GM12878 (cell line): ENCODE results near the gene RASSF4. TPM values are rescaled to one million over a fixed set of nuclear protein-coding genes. Genes with fewer than 3 reads are reported as not detected.

Source experiments
- ATAC-seq: fragments of 200-7000 bp; cut with Tn5 transposase; 3 replicates; pipeline ENCODE4 v1.9.1; 2020; ENCODE audit warnings: mild to moderate bottlenecking, moderate library complexity
- BruUV-seq: library from RNA; stranded (reverse); fragments of 400-500 nt; replicated peaks from 2 replicates; lab custom pipeline; 2021; lab: Mats Ljungman, UMichigan
- CTCF ChIA-PET: fragments of 300-600 bp; sonication (Branson Sonifier 250); formaldehyde crosslinking; extraction: SDS; loops from one replicate; lab custom pipeline; 2021; ENCODE audit warnings: inconsistent platforms; lab: Yijun Ruan, JAX
- POLR2A ChIA-PET: fragments of 350-600 bp; formaldehyde crosslinking; extraction: SDS; loops from one replicate; lab custom pipeline; 2021; ENCODE audit warnings: inconsistent platforms; lab: Charles Lee
- RAD21 ChIA-PET: fragments of 300-600 bp; sonication (Branson Sonifier 250); formaldehyde crosslinking; loops from one replicate; lab custom pipeline; 2023; ENCODE audit warnings: antibody characterized with exemption; ENCODE audit not compliant: unreplicated experiment; lab: Charles Lee
- SMC1A ChIA-PET: fragments of 300-600 bp; sonication (Branson Sonifier 250); formaldehyde crosslinking; loops from one replicate; lab custom pipeline; 2023; ENCODE audit not compliant: unreplicated experiment, uncharacterized antibody; lab: Charles Lee
- DNase-seq: peaks from one replicate; pipeline ENCODE4 v3.0.0-alpha.2; 2011; ENCODE audit warnings: low read depth, low spot score
- FAIRE-seq: peaks from 3 replicates; lab custom pipeline; 2011; peaks lifted over from hg19 to GRCh38; lab: Jason Lieb, UNC
- H2AFZ ChIP-seq: 2 replicates; pipeline ENCODE4 v1.6.0; 2011; ENCODE audit warnings: low read depth, low read length, control low read depth; ENCODE audit not compliant: control insufficient read depth
- H3K27ac ChIP-seq: 2 replicates; pipeline ENCODE4 v1.5.1; 2011; ENCODE audit warnings: control low read depth; ENCODE audit not compliant: control insufficient read depth, insufficient read depth
- H3K27me3 ChIP-seq, 2 experiments: replicated peaks in 1 of 2; 2 replicates each; pipeline versions ENCODE4 v1.6.0 to v1.6.1; 2011; ENCODE audit warnings: low read length in 1 of 2; ENCODE audit not compliant: control insufficient read depth in 2 of 2, insufficient read depth in 2 of 2
- H3K36me3 ChIP-seq, 2 experiments: 2 replicates each; pipeline ENCODE4 v1.5.1; 2011; ENCODE audit warnings: low read length in 1 of 2; ENCODE audit not compliant: control insufficient read depth in 2 of 2, insufficient read depth in 2 of 2
- H3K4me1 ChIP-seq: 2 replicates; pipeline ENCODE4 v1.6.1; 2011; ENCODE audit warnings: mild to moderate bottlenecking, low read length, moderate library complexity, mixed read lengths; ENCODE audit not compliant: control insufficient read depth, insufficient read depth
- H3K4me2 ChIP-seq: 2 replicates; pipeline ENCODE4 v1.6.0; 2011; ENCODE audit warnings: control low read depth; ENCODE audit not compliant: control insufficient read depth, insufficient read depth
- H3K4me3 ChIP-seq: fragments of 200-600 bp; sonication (generic); 2 replicates; pipeline ENCODE4 v1.5.1; 2016
- H3K79me2 ChIP-seq: 2 replicates; pipeline ENCODE4 v1.6.0; 2011; ENCODE audit warnings: low read length; ENCODE audit not compliant: control insufficient read depth, insufficient read depth
- H3K9ac ChIP-seq: 2 replicates; pipeline ENCODE4 v1.8.0; 2011; ENCODE audit warnings: low read length, control low read depth, mixed read lengths; ENCODE audit not compliant: control insufficient read depth, insufficient read depth
- H3K9me3 ChIP-seq: replicated peaks from 3 replicates; pipeline ENCODE4 v1.5.1; 2011; ENCODE audit warnings: mild to moderate bottlenecking, low read length; ENCODE audit not compliant: control insufficient read depth, insufficient read depth
- H4K20me1 ChIP-seq: 2 replicates; pipeline ENCODE4 v1.6.0; 2011; ENCODE audit not compliant: control insufficient read depth, insufficient read depth
- HSF1 ChIP-seq: fragments of 150-350 bp; IDR thresholded peaks from 2 replicates; pipeline ENCODE4 v1.6.1; 2014; ENCODE audit warnings: mild to moderate bottlenecking, low read depth, low read length
- IRF3 ChIP-seq: fragments of 450-650 bp; IDR thresholded peaks from 2 replicates; pipeline ENCODE4 v1.6.1; 2014; ENCODE audit warnings: mild to moderate bottlenecking
- IRF5 ChIP-seq: fragments of 450-650 bp; IDR thresholded peaks from 2 replicates; pipeline ENCODE4 v1.6.1; 2017; ENCODE audit warnings: borderline replicate concordance
- MYB ChIP-seq: fragments of 150-350 bp; IDR thresholded peaks from 2 replicates; pipeline ENCODE4 v1.6.1; 2014; ENCODE audit warnings: mild to moderate bottlenecking, low read depth, low read length, borderline replicate concordance
- NR2C1 ChIP-seq: fragments of 450-650 bp; IDR thresholded peaks from 2 replicates; pipeline ENCODE4 v1.6.1; 2017; ENCODE audit warnings: antibody characterized with exemption, mild to moderate bottlenecking, moderate library complexity
- RELA ChIP-seq: fragments of 450-650 bp; IDR thresholded peaks from 2 replicates; pipeline ENCODE4 v1.8.0; 2014; ENCODE audit warnings: borderline replicate concordance; ENCODE audit not compliant: partially characterized antibody
- ZNF592 ChIP-seq: fragments of 450-650 bp; IDR thresholded peaks from 2 replicates; pipeline ENCODE4 v1.6.1; 2017; ENCODE audit warnings: mild to moderate bottlenecking, moderate library complexity
- WGBS: methylation state at CpG from one replicate; pipeline ENCODE4 v1.1.6; 2016; ENCODE audit warnings: low lambda C conversion rate; ENCODE audit not compliant: insufficient replicate concordance, insufficient coverage; ENCODE audit errors: missing lambda C conversion rate; 5-methylcytosine and 5-hydroxymethylcytosine counted together
- in situ Hi-C: fragments of 300-500 bp; cut with MboI; formaldehyde crosslinking; loops from 9 replicates; pipeline ENCODE4 v1.14.3; 2018; ENCODE audit warnings: mixed read lengths
- intact Hi-C: fragments of 100-400 bp; cut with micrococcal nuclease; formaldehyde crosslinking; loops from one replicate; pipeline ENCODE4 v1.14.2; 2022; ENCODE audit not compliant: unreplicated experiment
- polyA plus RNA-seq, 11 experiments: library from polyadenylated mRNA; depleted of rRNA in 4 of 11; unstranded in 6 of 11; stranded (reverse) in 5 of 11; fragments of >200 nt; fragmentation: Nextera tagmentation in 4 of 11; fragmentation: Illumina TruSeq in 1 of 11; extraction: Ambion mirVana in 4 of 11; extraction: Trizol in 1 of 11; gene quantifications; 1 replicate in 1 of 11; 2 replicates in 10 of 11; pipeline versions ENCODE4 v1.2.1 to v1.2.3, GENCODE V29; 2011 to 2016; ENCODE audit warnings: inconsistent platforms in 2 of 11, missing spikeins in 2 of 11, low read depth in 1 of 11
- total RNA-seq, 4 experiments: library from RNA; depleted of rRNA in 3 of 4; stranded (reverse); fragments of >200 nt in 3 of 4; fragmentation: Illumina TruSeq in 1 of 4; extraction: Trizol in 1 of 4; gene quantifications; 2 replicates each; pipeline versions ENCODE4 v1.2.1 to v1.2.3, GENCODE V29; 2013 to 2021

Gene RASSF4
- total and polyA plus RNA-seq, 10 of the 15 experiments (the other 5 are each of a cell fraction or from before 2014, with no cell fraction given) = 3.7 to 71.1 (median 16.8) TPM

GRCh38 chr10:44931621-44932516 is 27.7 kb upstream of the RASSF4 start:
- ChIA-PET SMC1A (interaction anchor here (0.8 to 5.2 kb wide), 11 partner anchors 12 to 71 kb away, joined by 3 to 92 read pairs (median 21); partner anchors contain the start of genes DEPP1, TMEM72 and ZNF22), POLR2A (interaction anchor here (1.3 to 1.6 kb wide), 6 partner anchors 14 to 48 kb away, joined by 3 to 12 read pairs (median 6); partner anchors contain the start of gene DEPP1), CTCF (interaction anchor here (1.0 to 8.0 kb wide), 17 partner anchors 10 to 1092 kb away, joined by 3 to 181 read pairs (median 8); partner anchors contain the start of genes DEPP1, RASSF4, TMEM72 and ZNF22), RAD21 (interaction anchor here (0.6 to 5.3 kb wide), 15 partner anchors 16 to 303 kb away, joined by 3 to 62 read pairs (median 13); partner anchors contain the start of genes DEPP1 and ZNF22)
- H3K4me2 ChIP-seq = no peak overlapping the region
- no peaks in the 10 kb centered on the region for H3K9me3 ChIP-seq
- no peak overlapping the region for H3K4me3 ChIP-seq
- H2AFZ ChIP-seq = no peak overlapping the region
- no peaks in the 10 kb centered on the region for H4K20me1 ChIP-seq
- no peak overlapping the region for H3K9ac ChIP-seq
- ATAC-seq (no peak), FAIRE-seq (no peak), DNase-seq (no peak)
- no TSS peak for BruUV-seq
- 44% methylated on average over 10 of the region's 10 CpGs for WGBS
- intact Hi-C loops = loop anchor here (1.0 to 5.0 kb wide), 4 partner anchors 43 to 300 kb away; partner anchors contain the start of gene ZNF22
- H3K79me2 ChIP-seq = no peaks in the 10 kb centered on the region
- in situ Hi-C loops = loop anchor here (5.0 kb wide), 1 partner anchor 45 kb away; the partner anchor contains the start of gene DEPP1
- peaks cover 8% of the 10 kb centered on the region for H3K4me1 ChIP-seq
- H3K27ac ChIP-seq = no peak overlapping the region
- no peaks in the 10 kb centered on the region for H3K27me3 ChIP-seq
- no peaks in the 10 kb centered on the region for H3K36me3 ChIP-seq
- TF ChIP-seq MYB = no peak
- no peak for TF ChIP-seq RELA
- TF ChIP-seq HSF1 = no peak
- no peak for TF ChIP-seq IRF3
- TF ChIP-seq NR2C1 = no peak
- no peak for TF ChIP-seq ZNF592
- no peak for TF ChIP-seq IRF5
